Measurements from ENCODE around the gene NDUFA7.
"Not testable (repeated sequence)": the region's sequence is repeated elsewhere in the genome, so short reads cannot be mapped to it uniquely, and the experiment has no call there.

NDUFA7 gene

GRCh38 chr19:8318835-8319234 is 2.3 kb downstream of the NDUFA7 start:
- not testable (repeated sequence) for DNase-seq

- no peak for DNase-seq
These were observed 4.6 kb downstream of the NDUFA7 start for GRCh38 chr19:8316351-8317125.

- not testable (repeated sequence) for DNase-seq
These were observed 6.1 kb downstream of the NDUFA7 start for GRCh38 chr19:8314981-8315640.

- no peak for DNase-seq
These were observed 9.5 kb downstream of the NDUFA7 start for GRCh38 chr19:8311461-8312260.

- DNase-seq: no peak
These were observed 10.7 kb downstream of the NDUFA7 start for GRCh38 chr19:8310342-8311055.

- no peak for DNase-seq
These were observed 12.3 kb downstream of the NDUFA7 start for GRCh38 chr19:8308891-8309291.

- peak; percentile 78 for DNase-seq
These were observed 13.0 kb downstream of the NDUFA7 start, which contains the start of gene CD320 for GRCh38 chr19:8307965-8308866. Gene CD320 (minus strand): TSS chr19:8308358. CDS start chr19:8308290, 68 bp downstream.

- DNase-seq: no peak
These were observed 13.7 kb downstream of the NDUFA7 start for GRCh38 chr19:8307400-8307964.

GRCh38 chr19:8306235-8307054 is 14.7 kb downstream of the NDUFA7 start:
- DNase-seq: no peak

GRCh38 chr19:8305798-8306197 is 15.4 kb downstream of the NDUFA7 start:
- no peak for DNase-seq

- DNase-seq: no peak
These were observed 16.1 kb downstream of the NDUFA7 start for GRCh38 chr19:8304841-8305621.

- no peak for DNase-seq
These were observed 18.4 kb downstream of the NDUFA7 start for GRCh38 chr19:8302734-8303133.

GRCh38 chr19:8302357-8302691 is 18.9 kb downstream of the NDUFA7 start:
- no peak for DNase-seq

- not testable (repeated sequence) for DNase-seq
These were observed 29.8 kb downstream of the NDUFA7 start for GRCh38 chr19:8291337-8291736.

GRCh38 chr19:8276508-8276907 is 44.7 kb downstream of the NDUFA7 start:
- not testable (repeated sequence) for DNase-seq

GRCh38 chr19:8269724-8270123 is 51.5 kb downstream of the NDUFA7 start:
- DNase-seq: no peak

- DNase-seq: no peak
These were observed 55.3 kb downstream of the NDUFA7 start for GRCh38 chr19:8265872-8266271.

GRCh38 chr19:8264248-8264647 is 56.9 kb downstream of the NDUFA7 start:
- not testable (repeated sequence) for DNase-seq

- DNase-seq: no peak
These were observed 58.7 kb downstream of the NDUFA7 start for GRCh38 chr19:8262431-8262830.

GRCh38 chr19:8261881-8262280 is 59.3 kb downstream of the NDUFA7 start:
- no peak for DNase-seq

Data from SHP77 treated with DMSO at 0.1 percent for 48 hours (cell line).